ENCODE measurements around the gene SLC15A1. TPM values are rescaled to one million over a fixed set of nuclear protein-coding genes. Genes with fewer than 3 reads are reported as not detected.

Gene SLC15A1
- total RNA-seq, 1 experiment from 2014 or later, result not detected

- no peak for DNase-seq (ENCODE audit: extremely low read depth, low read depth)
Measured at GRCh38 chr13:98781905-98782304, 29.4 kb upstream of the SLC15A1 start.

GRCh38 chr13:98781470-98781869, 29.0 kb upstream of the SLC15A1 start:
- no peak for DNase-seq (ENCODE audit: extremely low read depth, low read depth)

- no peak for DNase-seq (ENCODE audit: extremely low read depth, low read depth)
Measured at GRCh38 chr13:98781045-98781444, 28.6 kb upstream of the SLC15A1 start.

GRCh38 chr13:98780451-98780850, 28.0 kb upstream of the SLC15A1 start:
- DNase-seq (ENCODE audit: extremely low read depth, low read depth), result no peak

GRCh38 chr13:98779695-98780094, 27.2 kb upstream of the SLC15A1 start:
- no peak for DNase-seq (ENCODE audit: extremely low read depth, low read depth)

GRCh38 chr13:98778749-98779148, 26.3 kb upstream of the SLC15A1 start:
- DNase-seq (ENCODE audit: extremely low read depth, low read depth), result no peak

- DNase-seq (ENCODE audit: extremely low read depth, low read depth), result no peak
Measured at GRCh38 chr13:98776644-98777043, 24.2 kb upstream of the SLC15A1 start.

- peak; percentile 3 for DNase-seq (ENCODE audit: extremely low read depth, low read depth)
Measured at GRCh38 chr13:98775844-98776598, 23.5 kb upstream of the SLC15A1 start.

GRCh38 chr13:98775386-98775785, 22.9 kb upstream of the SLC15A1 start:
- DNase-seq (ENCODE audit: extremely low read depth, low read depth), result no peak

GRCh38 chr13:98774776-98775175, 22.3 kb upstream of the SLC15A1 start:
- DNase-seq (ENCODE audit: extremely low read depth, low read depth), result no peak

GRCh38 chr13:98773921-98774320, 21.4 kb upstream of the SLC15A1 start:
- DNase-seq (ENCODE audit: extremely low read depth, low read depth), result no peak

GRCh38 chr13:98772794-98773452, 20.5 kb upstream of the SLC15A1 start:
- DNase-seq (ENCODE audit: extremely low read depth, low read depth), result no peak

- DNase-seq (ENCODE audit: extremely low read depth, low read depth), result no peak
Measured at GRCh38 chr13:98771838-98772611, 19.6 kb upstream of the SLC15A1 start.

- DNase-seq (ENCODE audit: extremely low read depth, low read depth), result no peak
Measured at GRCh38 chr13:98769736-98770135, 17.3 kb upstream of the SLC15A1 start.

GRCh38 chr13:98768522-98768921, 16.1 kb upstream of the SLC15A1 start:
- DNase-seq (ENCODE audit: extremely low read depth, low read depth), result no peak

- no peak for DNase-seq (ENCODE audit: extremely low read depth, low read depth)
Measured at GRCh38 chr13:98766697-98767096, 14.2 kb upstream of the SLC15A1 start.

- DNase-seq (ENCODE audit: extremely low read depth, low read depth), result no peak
Measured at GRCh38 chr13:98765996-98766519, 13.6 kb upstream of the SLC15A1 start.

- no peak for DNase-seq (ENCODE audit: extremely low read depth, low read depth)
Measured at GRCh38 chr13:98761986-98762616, 9.6 kb upstream of the SLC15A1 start.

- DNase-seq (ENCODE audit: extremely low read depth, low read depth), result no peak
Measured at GRCh38 chr13:98761126-98761985, 8.9 kb upstream of the SLC15A1 start.

GRCh38 chr13:98755729-98756128, 3.3 kb upstream of the SLC15A1 start:
- DNase-seq (ENCODE audit: extremely low read depth, low read depth), result no peak

Measured in NCI-H460 (cell line).